GM19240 (cell line): ENCODE results near the gene ACSF3.

Source experiments
- DNase-seq: peaks from one replicate; pipeline ENCODE4 v3.0.0; 2011; ENCODE audit warnings: low spot score; ENCODE audit not compliant: insufficient read length

Gene ACSF3

GRCh38 chr16:89143911-89144675 is 50.4 kb downstream of the ACSF3 start:
- no peak for DNase-seq

- no peak for DNase-seq
Measured at GRCh38 chr16:89144681-89145080, 51.0 kb downstream of the ACSF3 start.

GRCh38 chr16:89145406-89146161 is 51.9 kb downstream of the ACSF3 start:
- no peak for DNase-seq

- no peak for DNase-seq
Measured at GRCh38 chr16:89146211-89147005, 52.8 kb downstream of the ACSF3 start.

GRCh38 chr16:89147085-89147817 is 53.6 kb downstream of the ACSF3 start:
- DNase-seq: no peak

- DNase-seq: no peak
Measured at GRCh38 chr16:89149386-89149785, 55.7 kb downstream of the ACSF3 start.

- no peak for DNase-seq
Measured at GRCh38 chr16:89150090-89150835, 56.6 kb downstream of the ACSF3 start.

GRCh38 chr16:89150981-89151380 is 57.3 kb downstream of the ACSF3 start:
- no peak for DNase-seq

- no peak for DNase-seq
Measured at GRCh38 chr16:89152831-89153700, 59.4 kb downstream of the ACSF3 start.

GRCh38 chr16:89153848-89154271 is 60.2 kb downstream of the ACSF3 start:
- no peak for DNase-seq

- no peak for DNase-seq
Measured at GRCh38 chr16:89154390-89155183, 60.9 kb downstream of the ACSF3 start.

- no peak for DNase-seq
Measured at GRCh38 chr16:89155184-89155679, 61.6 kb downstream of the ACSF3 start.

- no peak for DNase-seq
Measured at GRCh38 chr16:89155851-89156739, 62.4 kb downstream of the ACSF3 start.

GRCh38 chr16:89156740-89157645 is 63.3 kb downstream of the ACSF3 start:
- no peak for DNase-seq

- DNase-seq: no peak
Measured at GRCh38 chr16:89157778-89158177, 64.1 kb downstream of the ACSF3 start.

GRCh38 chr16:89159066-89159849 is 65.6 kb downstream of the ACSF3 start:
- DNase-seq: no peak
